Islet of Langerhans (tissue), 1 donor: ENCODE data around the gene CLDN2.

Experiments
- FAIRE-seq: peaks from one replicate; lab custom pipeline; 2011; peaks lifted over from hg19 to GRCh38; lab: Jason Lieb, UNC

CLDN2 gene

DNA sequence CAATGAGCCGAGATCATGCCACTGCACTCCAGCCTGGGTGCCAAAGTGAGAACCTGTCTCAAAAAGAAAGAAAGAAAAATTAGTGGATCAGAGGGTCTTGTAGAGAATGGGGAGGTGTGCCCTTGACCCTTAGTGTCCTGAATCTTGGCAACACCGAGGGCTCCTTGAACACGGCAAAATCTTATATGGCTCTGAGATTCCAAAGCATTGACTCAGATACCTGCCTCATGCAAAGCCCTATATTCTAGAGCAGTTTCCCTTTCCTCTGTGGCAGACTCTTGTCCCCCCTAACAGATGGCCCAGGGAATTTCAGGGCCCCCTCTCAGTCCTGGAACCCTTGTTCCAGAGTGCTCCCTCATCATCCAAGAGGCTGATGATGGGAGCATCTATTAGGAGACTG is 6.8 kb downstream of the CLDN2 start:
- no peak for FAIRE-seq

- no peak for FAIRE-seq
Measured at GRCh38 chrX:106927700-106928099, 7.5 kb downstream of the CLDN2 start.

DNA sequence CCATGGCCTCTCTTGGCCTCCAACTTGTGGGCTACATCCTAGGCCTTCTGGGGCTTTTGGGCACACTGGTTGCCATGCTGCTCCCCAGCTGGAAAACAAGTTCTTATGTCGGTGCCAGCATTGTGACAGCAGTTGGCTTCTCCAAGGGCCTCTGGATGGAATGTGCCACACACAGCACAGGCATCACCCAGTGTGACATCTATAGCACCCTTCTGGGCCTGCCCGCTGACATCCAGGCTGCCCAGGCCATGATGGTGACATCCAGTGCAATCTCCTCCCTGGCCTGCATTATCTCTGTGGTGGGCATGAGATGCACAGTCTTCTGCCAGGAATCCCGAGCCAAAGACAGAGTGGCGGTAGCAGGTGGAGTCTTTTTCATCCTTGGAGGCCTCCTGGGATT is 8.0 kb downstream of the CLDN2 start:
- FAIRE-seq: no peak

DNA sequence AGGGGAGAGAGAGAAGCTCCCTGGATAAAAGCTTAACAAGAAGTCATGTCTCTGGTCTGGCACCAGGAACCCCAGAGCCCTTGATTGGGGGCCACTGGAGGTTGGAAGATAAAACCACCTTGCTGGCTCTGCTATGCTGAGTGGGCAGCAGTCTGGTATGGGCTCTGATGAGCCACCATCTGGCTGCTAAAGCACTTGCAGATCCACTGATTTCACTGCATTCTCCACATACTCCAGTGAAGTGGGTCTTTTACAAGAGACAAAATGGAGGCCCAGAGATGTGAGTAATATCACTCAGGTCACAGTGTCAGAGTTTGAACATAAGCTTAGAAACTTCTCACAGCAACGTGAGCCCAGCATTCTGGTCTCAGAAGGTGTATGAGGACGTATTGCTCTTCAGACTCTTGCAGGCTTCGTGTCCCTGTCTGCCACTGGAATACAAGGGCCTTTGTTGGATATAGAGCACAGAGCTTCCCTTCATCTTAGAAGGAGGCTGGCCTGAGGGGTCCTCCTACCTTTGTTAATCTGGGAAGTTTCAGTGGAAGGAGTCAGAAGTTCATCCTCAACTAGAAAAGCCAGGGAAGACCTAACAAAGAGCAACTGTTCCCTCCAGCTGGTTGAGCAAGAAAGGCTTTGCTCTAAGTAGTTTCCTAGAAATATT is 11.8 kb downstream of the CLDN2 start:
- FAIRE-seq: no peak

- FAIRE-seq: no peak
Measured at GRCh38 chrX:106932492-106932923, 12.3 kb downstream of the CLDN2 start.

DNA sequence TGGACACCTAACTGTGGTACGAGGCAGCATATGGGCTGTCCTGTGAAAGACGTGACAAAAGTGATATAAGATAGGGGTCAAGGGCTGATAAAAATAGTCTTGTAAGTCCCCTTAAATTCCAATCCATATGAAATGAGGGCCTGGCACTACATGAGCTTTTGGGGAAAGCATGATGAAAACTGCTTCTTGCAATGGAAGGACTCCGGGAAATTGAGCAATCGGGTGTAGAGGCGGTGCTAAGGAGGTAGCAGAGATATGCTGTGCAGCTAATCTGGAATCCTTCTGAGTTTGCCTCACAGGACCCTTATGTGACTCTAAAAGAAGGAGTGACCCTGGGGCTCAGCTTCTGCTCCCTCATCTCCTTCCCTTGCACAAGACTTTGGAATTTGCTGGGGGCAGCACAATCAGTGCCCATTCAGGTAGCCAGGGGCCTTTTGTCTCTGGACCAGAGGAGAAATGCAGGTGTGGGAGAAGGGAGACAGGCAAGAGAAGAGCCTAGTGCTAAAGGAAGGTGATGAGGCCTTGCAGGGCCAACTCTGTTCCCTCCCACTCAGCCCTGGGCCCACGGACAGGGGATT is 12.8 kb downstream of the CLDN2 start:
- FAIRE-seq: no peak

- no peak for FAIRE-seq
Measured at GRCh38 chrX:106933538-106933961, 13.3 kb downstream of the CLDN2 start.

DNA sequence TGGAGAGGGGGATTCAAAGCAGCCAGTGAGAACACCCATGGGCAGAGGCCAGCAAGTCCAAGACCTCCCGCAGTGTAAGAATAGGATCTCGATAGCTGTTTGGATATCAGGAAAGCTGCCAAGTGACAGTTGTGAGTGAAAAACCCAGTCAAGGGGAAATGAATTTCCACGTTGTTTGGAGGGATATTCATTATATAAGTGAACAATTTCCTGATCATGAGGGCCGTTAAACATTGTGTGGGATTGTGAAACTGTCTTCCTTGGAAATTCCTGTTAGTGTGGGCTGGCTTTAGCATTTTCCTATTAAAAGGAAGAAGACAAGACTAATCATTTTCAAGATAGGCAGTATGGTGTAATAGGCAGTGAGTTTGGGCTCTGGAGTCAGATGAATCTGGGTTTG is 15.0 kb downstream of the CLDN2 start:
- FAIRE-seq: no peak

- FAIRE-seq: no peak
Measured at GRCh38 chrX:106936246-106936645, 16.0 kb downstream of the CLDN2 start.

- FAIRE-seq: no peak
Measured at GRCh38 chrX:106939566-106939965, 19.4 kb downstream of the CLDN2 start.

DNA sequence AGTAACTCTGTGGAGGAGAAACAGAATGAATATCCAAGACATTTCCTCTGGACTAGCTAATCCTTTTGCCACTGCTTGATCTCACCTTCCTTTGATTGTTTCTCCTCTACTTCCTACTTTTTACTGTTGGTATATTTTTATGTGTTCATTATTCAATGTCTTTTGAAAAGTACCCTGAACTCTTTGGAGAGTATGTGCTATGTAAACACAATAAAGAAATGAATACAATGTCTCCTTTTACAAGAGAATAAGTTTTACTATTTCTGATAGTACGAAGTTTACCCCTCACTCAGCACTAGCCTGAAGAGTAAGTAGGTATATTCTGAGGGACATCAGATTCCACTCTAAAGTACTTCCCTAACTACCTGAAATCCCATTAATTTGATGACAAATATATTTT is 19.9 kb downstream of the CLDN2 start:
- FAIRE-seq: no peak

- FAIRE-seq: no peak
Measured at GRCh38 chrX:106946464-106946863, 26.3 kb downstream of the CLDN2 start.

DNA sequence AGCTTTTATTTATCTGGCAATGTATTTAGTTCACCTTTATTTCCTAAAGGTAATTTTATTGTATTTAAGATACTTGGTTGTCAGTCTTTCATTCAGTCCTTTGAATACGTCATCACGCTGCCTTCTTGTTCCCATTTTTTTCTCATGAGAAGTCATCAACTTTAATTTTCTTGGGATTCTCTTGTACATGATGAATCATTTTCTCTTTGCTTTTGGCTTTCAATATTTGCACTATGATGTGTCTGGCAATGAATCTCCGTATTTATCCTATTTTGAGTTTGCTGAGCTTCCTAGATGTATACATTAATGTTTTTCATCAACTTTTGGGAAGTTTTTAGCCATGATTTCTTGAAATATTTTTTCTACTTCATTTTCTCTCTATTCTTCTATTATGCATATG is 28.4 kb downstream of the CLDN2 start:
- FAIRE-seq: no peak

DNA sequence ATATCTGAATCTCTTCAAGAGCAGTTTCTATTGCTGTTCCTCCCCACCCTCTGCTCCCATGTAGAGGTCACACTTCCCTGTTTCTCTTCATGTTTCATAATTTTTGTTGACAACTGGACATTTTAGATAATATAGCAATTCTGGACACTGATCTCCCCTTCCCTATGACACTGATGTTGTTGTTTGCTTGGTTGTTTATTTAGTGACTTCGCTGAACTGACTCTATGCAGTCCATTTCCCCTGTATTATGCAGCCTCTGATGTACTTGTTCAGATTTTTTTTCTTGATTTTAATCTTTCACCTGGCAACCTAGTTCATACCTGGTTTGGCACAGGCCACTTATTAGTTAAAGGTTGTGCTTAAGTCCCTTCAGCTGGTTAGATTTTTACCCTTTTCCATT is 29.2 kb downstream of the CLDN2 start:
- no peak for FAIRE-seq

DNA sequence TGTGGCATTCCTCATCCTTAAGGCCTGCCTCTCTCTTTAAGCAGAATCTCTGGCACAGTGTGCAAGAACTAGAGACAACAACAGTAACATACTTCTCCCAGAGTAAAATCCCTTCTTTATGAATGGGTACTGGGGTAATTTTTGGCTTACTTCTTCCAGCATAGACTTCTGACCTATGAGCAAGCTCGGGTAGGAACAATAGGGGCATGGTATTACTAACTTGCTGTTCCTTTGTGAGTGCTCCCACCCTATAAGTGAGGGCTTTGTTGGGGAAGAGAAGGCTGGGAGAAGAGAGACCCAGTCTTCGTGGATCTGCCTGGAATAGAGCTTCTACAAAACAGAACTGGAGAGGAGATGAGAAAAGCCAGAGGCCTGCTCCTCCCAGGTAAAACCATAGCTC is 30.2 kb downstream of the CLDN2 start:
- no peak for FAIRE-seq

GRCh38 chrX:106951230-106951629 is 31.0 kb downstream of the CLDN2 start:
- no peak for FAIRE-seq

DNA sequence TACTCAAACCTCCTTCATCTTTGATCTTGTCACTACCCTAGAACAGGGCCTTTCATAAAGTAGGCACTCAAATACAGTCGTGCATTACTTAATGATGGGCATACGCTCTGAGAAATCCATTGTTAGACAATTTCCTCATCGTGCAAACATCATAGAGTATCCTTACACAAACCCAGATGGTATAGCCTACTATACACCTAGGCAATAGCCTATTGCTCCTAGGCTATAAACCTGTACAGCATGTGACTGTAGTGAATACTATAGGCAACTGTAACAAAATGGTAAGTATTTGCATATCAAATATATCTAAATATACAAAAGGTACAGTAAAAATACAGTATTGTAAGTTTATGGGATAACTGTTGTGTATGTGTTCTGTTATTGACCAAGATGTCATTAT is 31.9 kb downstream of the CLDN2 start:
- FAIRE-seq: no peak

DNA sequence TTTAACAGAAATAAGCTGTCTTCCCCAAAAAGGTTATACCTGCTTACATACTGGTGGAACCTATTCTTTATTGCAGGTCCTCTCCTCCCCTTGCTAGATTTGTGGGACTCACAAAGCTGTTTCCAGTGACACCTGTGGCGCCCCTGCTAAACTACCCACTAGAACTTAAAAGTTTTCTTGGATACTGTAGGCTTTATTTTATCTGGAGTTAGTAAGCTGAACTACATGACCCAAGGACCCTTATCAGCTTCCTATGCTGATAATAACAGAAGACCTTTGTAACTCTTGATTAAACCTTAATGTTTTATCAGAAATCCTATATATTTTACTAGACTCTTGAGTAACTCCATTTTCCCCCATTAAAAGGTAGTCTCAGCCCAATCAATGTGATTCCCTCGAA is 32.3 kb downstream of the CLDN2 start:
- no peak for FAIRE-seq

DNA sequence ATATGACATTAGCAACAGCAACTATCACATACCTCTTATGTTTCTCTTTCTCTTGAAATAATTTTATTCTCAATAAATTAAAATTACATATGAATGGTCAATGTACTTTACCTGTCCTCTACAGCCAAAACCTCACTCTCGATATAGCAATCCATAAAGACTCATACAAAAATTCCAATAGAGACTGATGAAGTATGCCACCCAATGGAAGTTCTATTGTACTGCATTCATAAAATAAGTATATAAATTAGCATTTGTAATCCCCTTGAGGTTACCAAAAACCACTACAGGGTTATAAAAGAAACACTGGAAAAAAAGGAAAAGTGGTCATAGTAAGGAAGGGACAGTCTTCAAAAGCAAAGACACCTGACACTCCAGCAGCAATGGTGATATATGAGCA is 32.8 kb downstream of the CLDN2 start:
- no peak for FAIRE-seq

GRCh38 chrX:106954041-106954440 is 33.8 kb downstream of the CLDN2 start:
- FAIRE-seq: no peak

DNA sequence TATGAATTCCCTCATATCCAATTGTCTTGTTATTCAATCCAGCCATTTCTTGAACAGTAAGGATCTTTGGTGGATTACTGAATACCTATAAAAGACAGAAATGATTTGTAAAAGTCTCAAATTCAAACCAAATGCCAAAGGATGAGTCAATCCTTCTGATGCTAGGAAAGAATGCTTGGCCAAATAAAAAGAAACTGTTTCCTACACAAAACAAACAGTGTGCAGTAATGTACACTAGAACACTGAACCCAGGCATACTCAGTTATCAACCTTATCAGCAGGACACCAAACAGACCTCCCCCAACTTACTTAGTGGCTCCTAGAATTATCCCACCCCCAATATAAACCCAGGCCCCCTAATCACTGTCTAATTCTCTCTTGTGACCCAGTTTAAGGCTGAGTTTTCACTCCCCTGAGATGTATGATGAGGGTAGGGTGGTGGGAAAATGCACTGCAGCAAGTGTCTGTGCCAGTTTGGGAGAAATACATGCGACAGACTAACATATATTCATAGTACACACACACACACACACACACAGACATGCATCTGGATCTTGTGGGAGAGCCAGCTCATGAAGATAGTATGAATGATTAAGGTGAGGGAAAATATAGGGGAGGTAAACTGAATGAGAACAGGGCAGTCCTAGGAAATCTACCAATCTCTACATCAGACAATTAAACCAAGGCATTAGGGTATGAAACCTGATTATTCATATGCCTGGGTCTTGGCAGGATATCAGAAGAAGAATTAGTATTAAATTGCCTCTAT is 35.0 kb downstream of the CLDN2 start:
- FAIRE-seq: no peak

DNA sequence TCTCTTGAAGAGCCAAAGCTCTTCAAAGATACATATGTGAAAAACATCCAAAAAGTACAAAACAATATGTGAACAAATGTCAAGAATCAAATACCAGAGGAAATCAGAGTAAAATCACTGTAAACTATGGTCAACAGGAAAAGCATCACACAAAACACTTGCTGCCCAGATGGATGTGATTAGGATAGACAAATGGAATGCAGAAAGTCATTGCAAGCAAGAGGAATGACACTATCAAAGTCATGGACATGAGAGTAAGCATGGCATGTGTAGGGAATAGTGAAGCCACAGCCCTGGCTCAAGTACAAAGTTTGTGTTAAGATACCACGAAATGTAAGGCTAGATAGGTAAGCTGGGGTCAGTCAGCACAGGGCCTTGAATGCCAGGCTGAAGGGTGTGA is 37.7 kb downstream of the CLDN2 start:
- FAIRE-seq: no peak

- no peak for FAIRE-seq
Measured at GRCh38 chrX:106959901-106960300, 39.7 kb downstream of the CLDN2 start.

- no peak for FAIRE-seq
Measured at GRCh38 chrX:106963111-106963510, 42.9 kb downstream of the CLDN2 start.
